H1 (cell line): Measurements from ENCODE around the gene CD248. TPM values are rescaled to one million over a fixed set of nuclear protein-coding genes. Genes with fewer than 3 reads are reported as not detected.
"Not testable (repeated sequence)": the region's sequence is repeated elsewhere in the genome, so short reads cannot be mapped to it uniquely, and the experiment has no call there.

Experiments
- CTCF ChIA-PET: fragments of 300-600 bp; sonication (Branson Sonifier 250); formaldehyde crosslinking; loops from one replicate; lab custom pipeline; 2021; ENCODE audit not compliant: partially characterized antibody; lab: Charles Lee
- POLR2A ChIA-PET: fragments of 300-600 bp; sonication (Branson Sonifier 250); formaldehyde crosslinking; loops from one replicate; lab custom pipeline; 2021; ENCODE audit warnings: inconsistent platforms; ENCODE audit not compliant: partially characterized antibody; lab: Charles Lee
- DNase-seq, 2 experiments: peaks; one replicate each; pipeline versions ENCODE4 v3.0.0 to v3.0.0-alpha.2; 2010 to 2022; ENCODE audit warnings: low spot score in 2 of 2, low read depth in 1 of 2, mixed read lengths in 1 of 2
- FAIRE-seq: peaks from 2 replicates; lab custom pipeline; 2011; peaks lifted over from hg19 to GRCh38; lab: Jason Lieb, UNC
- H2AFZ ChIP-seq: 2 replicates; pipeline ENCODE4 v1.8.1; 2012; ENCODE audit warnings: low read length, inconsistent platforms
- H2AK5ac ChIP-seq: 2 replicates; pipeline ENCODE4 v1.6.1; 2013; ENCODE audit warnings: low read depth, low read length
- H2BK120ac ChIP-seq: replicated peaks from 2 replicates; pipeline ENCODE3; 2013; ENCODE audit warnings: low read depth, low read length, inconsistent platforms
- H2BK12ac ChIP-seq: 2 replicates; pipeline ENCODE4 v1.6.1; 2013; ENCODE audit warnings: low read depth, low read length
- H2BK15ac ChIP-seq: 2 replicates; pipeline ENCODE4 v1.6.1; 2013; ENCODE audit warnings: low read length
- H2BK20ac ChIP-seq: 2 replicates; pipeline ENCODE4 v1.6.1; 2013; ENCODE audit warnings: low read length
- H2BK5ac ChIP-seq: 2 replicates; pipeline ENCODE4 v1.6.1; 2013; ENCODE audit warnings: low read depth, low read length
- H3K14ac ChIP-seq: 2 replicates; pipeline ENCODE4 v1.6.1; 2013; ENCODE audit warnings: inconsistent platforms; ENCODE audit not compliant: insufficient read length
- H3K18ac ChIP-seq: 2 replicates; pipeline ENCODE4 v1.6.1; 2013; ENCODE audit warnings: low read length; ENCODE audit errors: extremely low read depth
- H3K23ac ChIP-seq: 2 replicates; pipeline ENCODE4 v1.6.1; 2013; ENCODE audit warnings: inconsistent platforms; ENCODE audit not compliant: insufficient read length
- H3K23me2 ChIP-seq: 2 replicates; pipeline ENCODE4 v1.6.1; 2013; ENCODE audit warnings: low read depth, low read length
- H3K27ac ChIP-seq: 2 replicates; pipeline ENCODE4 v1.6.1; 2011; ENCODE audit warnings: low read depth, low read length, inconsistent platforms
- H3K27me3 ChIP-seq, 4 experiments: replicated peaks in 1 of 4; 1 replicate in 1 of 4; 2 replicates in 3 of 4; pipeline versions ENCODE4 v1.6.1 to v1.8.1; 2011 to 2013; ENCODE audit warnings: low read length in 3 of 4, mild to moderate bottlenecking in 3 of 4, inconsistent platforms in 2 of 4, mixed read lengths in 2 of 4, moderate library complexity in 1 of 4; ENCODE audit not compliant: control insufficient read depth in 3 of 4, insufficient read depth in 3 of 4; ENCODE audit errors: extremely low read depth in 1 of 4
- H3K36me3 ChIP-seq, 4 experiments: 2 replicates each; pipeline versions ENCODE4 v1.6.1 to v1.8.1; 2011 to 2013; ENCODE audit warnings: mild to moderate bottlenecking in 4 of 4, low read length in 3 of 4, moderate library complexity in 2 of 4, control low read depth in 1 of 4, inconsistent platforms in 1 of 4; ENCODE audit not compliant: insufficient read depth in 4 of 4, control insufficient read depth in 2 of 4
- H3K4ac ChIP-seq: replicated peaks from 2 replicates; pipeline ENCODE3; 2013; ENCODE audit warnings: low read length, low read depth, mixed read lengths, inconsistent platforms; ENCODE audit not compliant: insufficient read length
- H3K4me1 ChIP-seq, 4 experiments: replicated peaks in 1 of 4; 1 replicate in 1 of 4; 2 replicates in 3 of 4; pipeline versions ENCODE4 v1.6.1 to v1.8.1; 2011 to 2013; ENCODE audit warnings: low read length in 3 of 4, inconsistent platforms in 2 of 4, mixed read lengths in 1 of 4; ENCODE audit not compliant: insufficient read depth in 4 of 4, control insufficient read depth in 3 of 4
- H3K4me2 ChIP-seq, 2 experiments: 2 replicates each; pipeline versions ENCODE4 v1.6.1 to v1.8.1; 2011 to 2013; ENCODE audit warnings: low read depth in 2 of 2, low read length in 2 of 2, control low read depth in 1 of 2, inconsistent platforms in 1 of 2, mild to moderate bottlenecking in 1 of 2; ENCODE audit not compliant: insufficient read depth in 1 of 2
- H3K4me3 ChIP-seq, 4 experiments: fragments of 200-600, 300-600 bp in 1 of 4; sonication (generic), shearing (Covaris generic), sonication (Bioruptor Twin) in 1 of 4; 2 replicates each; pipeline versions ENCODE4 v1.5.1 to v1.8.1; 2011 to 2016; ENCODE audit warnings: low read length in 4 of 4, low read depth in 3 of 4, control low read depth in 2 of 4, inconsistent platforms in 2 of 4, mild to moderate bottlenecking in 2 of 4, mixed read lengths in 1 of 4, moderate library complexity in 1 of 4; ENCODE audit not compliant: insufficient read depth in 2 of 4; ENCODE audit errors: extremely low read depth in 1 of 4
- H3K56ac ChIP-seq: replicated peaks from 2 replicates; pipeline ENCODE3; 2013; ENCODE audit warnings: low read depth, mild to moderate bottlenecking, mixed read lengths, low read length, inconsistent platforms; ENCODE audit not compliant: insufficient read length
- H3K79me1 ChIP-seq: 2 replicates; pipeline ENCODE4 v1.6.1; 2013; ENCODE audit warnings: low read depth, low read length, control low read depth
- H3K79me2 ChIP-seq, 2 experiments: 2 replicates each; pipeline versions ENCODE4 v1.6.1 to v1.8.1; 2012 to 2013; ENCODE audit warnings: low read length in 2 of 2, mild to moderate bottlenecking in 2 of 2, inconsistent platforms in 1 of 2; ENCODE audit not compliant: insufficient read depth in 2 of 2, control insufficient read depth in 1 of 2
- H3K9ac ChIP-seq, 4 experiments: replicated peaks in 1 of 4; 1 replicate in 1 of 4; 2 replicates in 3 of 4; pipeline versions ENCODE4 v1.6.1 to v1.8.1; 2011 to 2013; ENCODE audit warnings: low read depth in 3 of 4, low read length in 3 of 4, control low read depth in 2 of 4, mild to moderate bottlenecking in 2 of 4, moderate library complexity in 2 of 4, inconsistent platforms in 1 of 4; ENCODE audit errors: extremely low read depth in 1 of 4
- H3K9me3 ChIP-seq, 2 experiments: 2 replicates each; pipeline versions ENCODE4 v1.6.1 to v1.8.1; 2012 to 2013; ENCODE audit warnings: mild to moderate bottlenecking in 2 of 2, moderate library complexity in 2 of 2, control low read depth in 1 of 2, inconsistent platforms in 1 of 2, low read depth in 1 of 2, low read length in 1 of 2, mixed read lengths in 1 of 2; ENCODE audit not compliant: insufficient read depth in 2 of 2
- H4K20me1 ChIP-seq, 2 experiments: replicated peaks in 1 of 2; 2 replicates each; pipeline versions ENCODE3 to v1.8.1; 2011 to 2013; ENCODE audit warnings: inconsistent platforms in 2 of 2, low read length in 2 of 2, mild to moderate bottlenecking in 1 of 2; ENCODE audit not compliant: insufficient read depth in 2 of 2, control insufficient read depth in 1 of 2
- H4K5ac ChIP-seq: 2 replicates; pipeline ENCODE4 v1.6.1; 2013; ENCODE audit warnings: low read length, low read depth, mixed read lengths, inconsistent platforms; ENCODE audit not compliant: insufficient read length
- H4K8ac ChIP-seq: 2 replicates; pipeline ENCODE4 v1.8.0; 2013; ENCODE audit warnings: mild to moderate bottlenecking, moderate library complexity, low read length, inconsistent platforms; ENCODE audit not compliant: insufficient read depth; ENCODE audit errors: extremely low read depth
- H4K91ac ChIP-seq: replicated peaks from 2 replicates; pipeline ENCODE3; 2013; ENCODE audit warnings: low read length, mixed read lengths, inconsistent platforms; ENCODE audit not compliant: insufficient read length
- WGBS, 2 experiments: shearing (Covaris generic) in 1 of 2; methylation state at CpG; one replicate each; pipeline versions ENCODE4 v1.1.6 to v1.1.7; 2013 to 2015; ENCODE audit warnings: low lambda C conversion rate in 2 of 2, mixed read lengths in 2 of 2, inconsistent platforms in 1 of 2, low coverage in 1 of 2, missing lambda C conversion rate in 1 of 2; ENCODE audit not compliant: insufficient replicate concordance in 2 of 2, insufficient coverage in 1 of 2, insufficient read length in 1 of 2; ENCODE audit errors: extremely low coverage in 1 of 2, missing lambda C conversion rate in 1 of 2; 5-methylcytosine and 5-hydroxymethylcytosine counted together
- polyA plus RNA-seq, 7 experiments: library from polyadenylated mRNA; depleted of rRNA in 3 of 7; stranded (reverse) in 5 of 7; unstranded in 2 of 7; fragments of >200 nt in 5 of 7; fragments of 200-250 nt in 2 of 7; gene quantifications; 1 replicate in 5 of 7; 2 replicates in 1 of 7; 4 replicates in 1 of 7; pipeline versions ENCODE4 v1.2.1 to v1.2.3, GENCODE V29; 2011 to 2013; ENCODE audit warnings: missing spikeins in 2 of 7, mixed read lengths in 2 of 7
- total RNA-seq: library from RNA; stranded (reverse); fragmentation: NEBNext Ultra II Directional; extraction: Animal tissue kit (Norgen Biotek cat#: 25700); gene quantifications from 2 replicates; pipeline ENCODE4 v1.2.1, GENCODE V29; 2021

CD248 gene
- total and polyA plus RNA-seq, 2 of the 8 experiments (the other 6 are each of a cell fraction or from before 2014, with no cell fraction given) = 2.7 to 3.9 TPM

GRCh38 chr11:66350560-66351235 lies 33.9 kb upstream of the CD248 start:
- not testable (repeated sequence) for H3K4me2 ChIP-seq, H3K14ac ChIP-seq, H3K4me3 ChIP-seq, H4K8ac ChIP-seq, H3K9me3 ChIP-seq, FAIRE-seq, H3K79me2 ChIP-seq, H3K36me3 ChIP-seq, H4K91ac ChIP-seq, H4K20me1 ChIP-seq, H3K27me3 ChIP-seq, DNase-seq, H2BK12ac ChIP-seq, H3K23ac ChIP-seq, H4K5ac ChIP-seq, H3K79me1 ChIP-seq, H2BK20ac ChIP-seq, H2BK15ac ChIP-seq, H2AFZ ChIP-seq, H3K9ac ChIP-seq, H3K27ac ChIP-seq, H3K56ac ChIP-seq, H2BK120ac ChIP-seq, H3K4ac ChIP-seq, H2AK5ac ChIP-seq, H2BK5ac ChIP-seq, H3K18ac ChIP-seq
- 81% methylated on average over 8 of the region's 8 CpGs; no CpG with 5 or more reads in 1 of the 2 experiments for WGBS, 2 experiments
- Histone ChIP-seq H3K23me2 (peaks cover 12% of the 10 kb centered on the region), H3K4me1 (peaks cover 0 to 15% (median 6%) of the 10 kb centered on the region in 4 experiments; a peak in 6 of 7 replicates)
- POLR2A ChIA-PET = interaction anchor here (0.7 to 28.7 kb wide), 3 partner anchors 15 to 1029 kb away, joined by 3 to 487 read pairs (median 3); partner anchors contain the start of genes RIN1 and SLC29A2
- CTCF ChIA-PET = interaction anchor here (0.7 to 3.5 kb wide), 3 partner anchors 13 to 78 kb away, joined by 3 to 20 read pairs (median 7); no protein-coding TSS in a partner anchor
